Panc1 (cell line): ENCODE measurements around the gene RIMBP2. TPM values are rescaled to one million over a fixed set of nuclear protein-coding genes. Genes with fewer than 3 reads are reported as not detected.

Source experiments
- ATAC-seq: fragments of 200-7000 bp; cut with Tn5 transposase; 2 replicates; pipeline ENCODE4 v1.9.1; 2020; ENCODE audit warnings: mild to moderate bottlenecking, moderate library complexity
- BruUV-seq: library from RNA; stranded (reverse); fragments of 400-500 nt; replicated peaks from 2 replicates; lab custom pipeline; 2021; lab: Mats Ljungman, UMichigan
- CTCF ChIA-PET: fragments of 300-600 bp; sonication (Branson Sonifier 250); formaldehyde crosslinking; loops from one replicate; lab custom pipeline; 2022; ENCODE audit warnings: antibody characterized with exemption; lab: Charles Lee
- POLR2A ChIA-PET: fragments of 300-600 bp; sonication (Branson Sonifier 250); formaldehyde crosslinking; loops from one replicate; lab custom pipeline; 2022; ENCODE audit warnings: antibody characterized with exemption; lab: Charles Lee
- DNase-seq: peaks from one replicate; pipeline ENCODE4 v3.0.0-alpha.2; 2010; ENCODE audit warnings: low read depth, low spot score
- H3K27ac ChIP-seq: 2 replicates; pipeline ENCODE4 v1.5.1; 2011; ENCODE audit warnings: mild to moderate bottlenecking, low read length, inconsistent platforms
- H3K27me3 ChIP-seq: fragments of 200-500 bp; sonication (Bioruptor generic); 2 replicates; pipeline ENCODE4 v1.6.0; 2014; ENCODE audit warnings: low read length, inconsistent platforms; ENCODE audit not compliant: control insufficient read depth, insufficient read depth
- H3K36me3 ChIP-seq: fragments of 200-500 bp; sonication (Bioruptor generic); 2 replicates; pipeline ENCODE4 v1.5.1; 2014; ENCODE audit warnings: inconsistent platforms, mild to moderate bottlenecking, low read length, moderate library complexity; ENCODE audit not compliant: control insufficient read depth, insufficient read depth
- H3K4me1 ChIP-seq: 2 replicates; pipeline ENCODE4 v1.5.1; 2011; ENCODE audit warnings: inconsistent platforms, mild to moderate bottlenecking, low read length, moderate library complexity; ENCODE audit not compliant: control insufficient read depth, insufficient read depth
- H3K4me3 ChIP-seq, 2 experiments: 2 replicates each; pipeline ENCODE4 v1.5.1; 2011 to 2012; ENCODE audit warnings: low read depth in 2 of 2, low read length in 2 of 2, mild to moderate bottlenecking in 2 of 2, inconsistent platforms in 1 of 2, moderate library complexity in 1 of 2
- H3K9me3 ChIP-seq: fragments of 200-500 bp; sonication (Bioruptor generic); 2 replicates; pipeline ENCODE4 v1.5.1; 2014; ENCODE audit warnings: low read depth, mild to moderate bottlenecking, inconsistent platforms, low read length, moderate library complexity; ENCODE audit not compliant: control insufficient read depth, insufficient read depth
- CTCF ChIP-seq: fragments of 450-650 bp; IDR thresholded peaks from 2 replicates; pipeline ENCODE4 v1.5.1; 2017; ENCODE audit warnings: mild to moderate bottlenecking
- POLR2AphosphoS5 ChIP-seq: IDR thresholded peaks from 2 replicates; pipeline ENCODE4 v1.6.1; 2012; ENCODE audit warnings: mild to moderate bottlenecking, low read depth, low read length, moderate library complexity
- SIN3A ChIP-seq: IDR thresholded peaks from 2 replicates; pipeline ENCODE4 v1.6.1; 2012; ENCODE audit warnings: low read depth, mild to moderate bottlenecking, low read length, moderate library complexity, borderline replicate concordance; ENCODE audit not compliant: insufficient read depth
- TCF7L2 ChIP-seq: IDR thresholded peaks from 2 replicates; pipeline ENCODE4 v1.6.1; 2011; ENCODE audit warnings: mild to moderate bottlenecking, low read depth, low read length, inconsistent platforms
- in situ Hi-C: cut with HindIII; loops from 2 replicates; pipeline ENCODE4 v1.10.0; 2016; ENCODE audit warnings: low sequenced_read_pairs, low pct_unique_long_range_greater_than_20kb
- intact Hi-C: fragments of 100-400 bp; cut with micrococcal nuclease; formaldehyde crosslinking; loops from one replicate; pipeline ENCODE4 v1.10.0; 2022; ENCODE audit not compliant: unreplicated experiment
- total RNA-seq: library from RNA; stranded (reverse); gene quantifications from one replicate; pipeline ENCODE4 v1.2.1, GENCODE V29; 2021; ENCODE audit not compliant: unreplicated experiment
- TF ChIP-seq, protein P1 (sequence below), 2 experiments: IDR thresholded peaks; 2 replicates each; pipeline ENCODE4 v1.6.1; 2011 to 2012; ENCODE audit warnings: low read depth in 2 of 2, control low read depth in 1 of 2, low read length in 1 of 2, mild to moderate bottlenecking in 1 of 2, moderate library complexity in 1 of 2; ENCODE audit not compliant: insufficient read depth in 1 of 2

Gene RIMBP2
- total RNA-seq, 1 experiment from 2014 or later, result not detected

DNA sequence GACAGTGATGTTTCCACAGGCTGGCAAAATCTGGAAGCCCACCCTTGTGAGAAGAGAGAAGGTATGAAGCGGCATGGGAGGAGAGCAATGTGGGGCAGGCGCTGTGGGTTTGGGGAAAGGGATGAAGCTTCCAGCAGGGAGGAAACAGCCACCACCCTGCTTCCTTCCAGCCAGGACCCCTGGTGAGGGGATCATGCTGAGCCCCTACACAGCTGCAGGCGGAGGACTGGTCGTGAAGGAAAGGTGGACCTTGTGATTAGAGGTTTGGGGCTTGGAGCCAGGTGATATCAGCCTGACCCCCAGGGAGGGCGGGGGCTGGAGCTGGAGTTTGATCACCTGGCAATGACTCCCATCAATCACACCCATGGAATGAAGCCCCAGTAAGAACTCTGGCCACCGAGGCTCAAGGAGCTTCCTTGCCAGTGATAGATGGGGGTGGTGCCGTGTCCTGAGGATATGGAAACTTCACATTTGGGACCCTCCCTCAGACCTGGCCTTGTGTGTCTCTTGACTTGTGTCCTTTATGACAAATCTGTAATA lies 48.6 kb downstream of the RIMBP2 start:
- TF ChIP-seq POLR2AphosphoS5, result no peak
- TF ChIP-seq, protein P1, sequence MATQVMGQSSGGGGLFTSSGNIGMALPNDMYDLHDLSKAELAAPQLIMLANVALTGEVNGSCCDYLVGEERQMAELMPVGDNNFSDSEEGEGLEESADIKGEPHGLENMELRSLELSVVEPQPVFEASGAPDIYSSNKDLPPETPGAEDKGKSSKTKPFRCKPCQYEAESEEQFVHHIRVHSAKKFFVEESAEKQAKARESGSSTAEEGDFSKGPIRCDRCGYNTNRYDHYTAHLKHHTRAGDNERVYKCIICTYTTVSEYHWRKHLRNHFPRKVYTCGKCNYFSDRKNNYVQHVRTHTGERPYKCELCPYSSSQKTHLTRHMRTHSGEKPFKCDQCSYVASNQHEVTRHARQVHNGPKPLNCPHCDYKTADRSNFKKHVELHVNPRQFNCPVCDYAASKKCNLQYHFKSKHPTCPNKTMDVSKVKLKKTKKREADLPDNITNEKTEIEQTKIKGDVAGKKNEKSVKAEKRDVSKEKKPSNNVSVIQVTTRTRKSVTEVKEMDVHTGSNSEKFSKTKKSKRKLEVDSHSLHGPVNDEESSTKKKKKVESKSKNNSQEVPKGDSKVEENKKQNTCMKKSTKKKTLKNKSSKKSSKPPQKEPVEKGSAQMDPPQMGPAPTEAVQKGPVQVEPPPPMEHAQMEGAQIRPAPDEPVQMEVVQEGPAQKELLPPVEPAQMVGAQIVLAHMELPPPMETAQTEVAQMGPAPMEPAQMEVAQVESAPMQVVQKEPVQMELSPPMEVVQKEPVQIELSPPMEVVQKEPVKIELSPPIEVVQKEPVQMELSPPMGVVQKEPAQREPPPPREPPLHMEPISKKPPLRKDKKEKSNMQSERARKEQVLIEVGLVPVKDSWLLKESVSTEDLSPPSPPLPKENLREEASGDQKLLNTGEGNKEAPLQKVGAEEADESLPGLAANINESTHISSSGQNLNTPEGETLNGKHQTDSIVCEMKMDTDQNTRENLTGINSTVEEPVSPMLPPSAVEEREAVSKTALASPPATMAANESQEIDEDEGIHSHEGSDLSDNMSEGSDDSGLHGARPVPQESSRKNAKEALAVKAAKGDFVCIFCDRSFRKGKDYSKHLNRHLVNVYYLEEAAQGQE (IDR thresholded peaks at IDR 0.05; ENCODE audit: insufficient read depth in 1 of 2, low read depth in 2 of 2, low read length in 1 of 2), result no peak
- TF ChIP-seq CTCF, result no peak
- no peak for TF ChIP-seq TCF7L2
- TF ChIP-seq SIN3A, result no peak
- no TSS peak for BruUV-seq
- CTCF ChIA-PET, result no interaction called here
- Histone ChIP-seq H3K4me1 (no peaks in the 10 kb centered on the region), H3K27ac (no peak overlapping the region), H3K27me3 (peaks cover 5% of the 10 kb centered on the region; the same call in 1 of the 2 replicates), H3K4me3 (no peak overlapping the region), H3K9me3 (no peaks in the 10 kb centered on the region), H3K36me3 (no peaks in the 10 kb centered on the region)
- intact Hi-C loops, result no loop called here
- in situ Hi-C loops, result no loop called here
- DNase-seq, result no peak
- POLR2A ChIA-PET, result no interaction called here
- ATAC-seq, result no peak

DNA sequence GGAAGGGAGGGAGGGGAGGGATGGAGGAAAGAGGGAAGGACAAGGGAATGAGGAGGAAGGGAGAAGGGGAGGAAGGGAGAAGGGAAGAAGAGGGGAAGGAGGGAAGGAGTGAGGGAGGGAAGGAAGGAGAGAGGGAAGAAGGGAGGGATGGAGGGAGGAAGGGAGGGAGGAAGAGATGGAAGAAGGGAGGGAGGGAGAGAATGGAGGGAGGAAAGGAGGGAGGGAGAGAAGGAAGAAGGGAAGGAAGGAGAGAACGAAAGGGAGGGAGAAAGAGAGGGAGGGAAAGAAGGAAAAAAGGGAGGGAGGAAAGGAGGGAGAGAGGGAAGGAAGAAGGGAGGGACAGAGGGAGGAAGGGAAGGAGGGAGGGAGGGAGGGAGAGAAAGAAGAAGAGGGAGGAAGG lies 49.5 kb downstream of the RIMBP2 start:
- in situ Hi-C loops, result no loop called here

More for the DNA sequence above, 49.5 kb downstream of the RIMBP2 start:
- DNase-seq, result no peak
- Histone ChIP-seq H3K4me3 (no peak overlapping the region), H3K9me3 (no peaks in the 10 kb centered on the region), H3K27me3 (peaks cover 5% of the 10 kb centered on the region; the same call in 1 of the 2 replicates), H3K36me3 (no peaks in the 10 kb centered on the region), H3K27ac (no peak overlapping the region), H3K4me1 (no peaks in the 10 kb centered on the region)
- no TSS peak for BruUV-seq
- intact Hi-C loops, result no loop called here
- no peak for ATAC-seq
- no peak for TF ChIP-seq TCF7L2
- no peak for TF ChIP-seq SIN3A
- TF ChIP-seq POLR2AphosphoS5, result no peak
- TF ChIP-seq CTCF, result no peak
- TF ChIP-seq, protein P1 (IDR thresholded peaks at IDR 0.05; ENCODE audit: insufficient read depth in 1 of 2, low read depth in 2 of 2, low read length in 1 of 2), result no peak
- ChIA-PET POLR2A (no interaction called here), CTCF (no interaction called here)
